Transverse colon (tissue), 4 donors: ENCODE results near the gene QKI. TPM values are rescaled to one million over a fixed set of nuclear protein-coding genes. Genes with fewer than 3 reads are reported as not detected.

ENCODE experiments used
- DNase-seq: peaks from one replicate; pipeline ENCODE4 v3.0.0-alpha.2; 2019
- H3K27ac ChIP-seq, 4 donors: fragments of 200-600 bp; sonication (generic); 2 replicates each; pipeline ENCODE4 v1.5.1; 2016 to 2018; ENCODE audit warnings: inconsistent platforms in 4 of 4
- H3K27me3 ChIP-seq: fragments of 200-600 bp; sonication (generic); 2 replicates; pipeline ENCODE4 v1.5.1; 2017; ENCODE audit warnings: inconsistent platforms
- H3K36me3 ChIP-seq, 4 donors: fragments of 200-600 bp; sonication (generic); 2 replicates each; pipeline ENCODE4 v1.5.1; 2017 to 2019; ENCODE audit warnings: inconsistent platforms in 4 of 4
- H3K4me1 ChIP-seq, 4 donors: fragments of 200-600 bp; sonication (generic); 2 replicates each; pipeline ENCODE4 v1.5.1; 2017 to 2020; ENCODE audit warnings: inconsistent platforms in 4 of 4
- H3K4me3 ChIP-seq, 4 donors: fragments of 200-600 bp; sonication (generic); 1 replicate in 1 of 4; 2 replicates in 3 of 4; pipeline versions ENCODE4 v1.5.1 to v1.6.1; 2017 to 2019; ENCODE audit warnings: inconsistent platforms in 4 of 4
- H3K9me3 ChIP-seq, 2 donors: fragments of 200-600 bp; sonication (generic); 2 replicates each; pipeline ENCODE4 v1.5.1; 2017 to 2019; ENCODE audit warnings: inconsistent platforms in 2 of 2
- CTCF ChIP-seq, 5 experiments: fragments of 200-600 bp in 3 of 5; fragments of 450-650 bp in 2 of 5; sonication (generic) in 3 of 5; IDR thresholded peaks; 1 replicate in 2 of 5; 2 replicates in 3 of 5; pipeline ENCODE4 v1.5.1; 2016 to 2017; ENCODE audit warnings: antibody characterized with exemption in 5 of 5, inconsistent platforms in 3 of 5, mild to moderate bottlenecking in 2 of 5, moderate library complexity in 1 of 5
- EP300 ChIP-seq: sonication (generic); formaldehyde crosslinking; IDR thresholded peaks from one replicate; pipeline ENCODE4 v1.6.1; 2017; ENCODE audit warnings: antibody characterized with exemption, low read depth
- POLR2A ChIP-seq: fragments of 450-650 bp; IDR thresholded peaks from one replicate; pipeline ENCODE4 v1.6.1; 2016; ENCODE audit warnings: antibody characterized with exemption, mild to moderate bottlenecking, moderate library complexity
- POLR2AphosphoS5 ChIP-seq, 3 donors: sonication (generic); formaldehyde crosslinking; IDR thresholded peaks; one replicate each; pipeline ENCODE4 v1.6.1; 2016; ENCODE audit warnings: antibody characterized with exemption in 3 of 3
- WGBS, 2 donors: methylation state at CpG; one replicate each; pipeline ENCODE4 v1.1.5; 2018; ENCODE audit warnings: low coverage in 1 of 2; 5-methylcytosine and 5-hydroxymethylcytosine counted together
- in situ Hi-C, 4 donors: fragments of 200-750 bp; cut with MboI; loops; one replicate each; pipeline versions ENCODE4 v1.15.0 to v1.15.1; 2017; ENCODE audit warnings: low sequenced_read_pairs in 3 of 4, low pct_ligation_motif_present in 1 of 4, low pct_unique_long_range_greater_than_20kb in 1 of 4
- intact Hi-C: fragments of 100-400 bp; cut with DNase I; formaldehyde crosslinking; loops from one replicate; pipeline ENCODE4 v1.15.1; 2023; ENCODE audit warnings: low total_unique reads
- total RNA-seq, 4 donors: library from RNA; depleted of rRNA; stranded (reverse); fragments of >200 nt; gene quantifications; one replicate each; pipeline ENCODE4 v1.1.0, GENCODE V29; 2016

Gene QKI
- total RNA-seq, 4 donors from 2014 or later: 8.4 to 41.8 (median 22.7) TPM

DNA sequence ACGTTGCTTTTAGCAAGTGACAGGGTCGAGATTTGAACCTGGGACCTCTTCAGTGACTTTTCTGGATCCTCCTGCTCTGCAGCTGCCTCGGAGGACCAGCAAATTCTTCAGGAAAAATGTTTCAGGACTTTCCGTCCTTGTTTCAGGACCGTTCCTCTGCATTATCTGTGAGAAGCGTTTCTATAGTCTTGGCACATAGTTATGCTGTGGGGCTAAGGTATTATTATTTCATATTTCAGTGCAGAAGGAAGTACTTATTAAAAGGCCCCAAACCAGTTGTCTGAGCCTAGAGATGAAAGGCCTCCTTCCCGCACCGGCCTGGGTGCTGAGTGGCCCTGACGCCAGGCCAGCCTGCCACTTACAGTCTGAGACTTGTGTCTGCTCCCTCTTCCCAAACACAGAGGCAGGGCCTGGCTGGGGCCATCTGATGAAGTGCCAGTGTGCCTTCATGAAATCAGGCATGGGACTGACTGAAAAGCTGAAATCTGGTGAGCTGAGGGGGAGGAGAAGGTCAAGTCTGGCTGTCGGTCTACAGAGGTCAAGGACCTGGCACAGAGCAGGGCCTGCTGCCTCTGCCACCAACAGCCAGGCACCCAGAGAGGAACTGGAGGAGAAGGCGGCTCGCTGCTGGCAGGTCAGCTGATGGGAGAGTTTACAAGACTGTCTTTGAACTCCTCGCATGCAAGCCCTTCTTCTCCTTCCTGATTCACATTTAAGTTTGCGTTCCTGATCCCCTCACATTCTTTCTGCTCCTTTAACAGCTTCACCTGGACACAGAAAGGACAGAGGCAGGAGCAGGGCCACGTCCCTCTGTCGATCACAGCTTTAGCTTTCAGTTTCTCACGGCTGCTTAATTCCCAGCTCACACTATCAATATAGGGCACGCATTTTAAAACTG is 8.9 kb upstream of the QKI start:
- H3K27me3 ChIP-seq: peaks cover 17% of the 10 kb centered on the region
- H3K36me3 ChIP-seq: no peaks in the 10 kb centered on the region
- peak overlapping the region; percentile 63 to 78 (median 70) for H3K27ac ChIP-seq
- TF ChIP-seq EP300 (no peak), POLR2AphosphoS5 (IDR thresholded peaks at IDR 0.05) (peak in 1 of 3 donors; percentile 32), POLR2A (peak; percentile 42), CTCF (IDR thresholded peaks at IDR 0.05) (no peak)
- peak; percentile 46 for DNase-seq
- in situ Hi-C loops: no loop called here
- no peaks in the 10 kb centered on the region for H3K9me3 ChIP-seq
- 52 to 62% methylated on average over 8 to 18 of the region's 18 CpGs for WGBS, 2 donors
- peaks cover 0 to 14% (median 5%) of the 10 kb centered on the region in 4 donors for H3K4me1 ChIP-seq
- H3K4me3 ChIP-seq: peak overlapping the region in 2 of 4 donors; percentile 4 to 7
- intact Hi-C loops: no loop called here

DNA sequence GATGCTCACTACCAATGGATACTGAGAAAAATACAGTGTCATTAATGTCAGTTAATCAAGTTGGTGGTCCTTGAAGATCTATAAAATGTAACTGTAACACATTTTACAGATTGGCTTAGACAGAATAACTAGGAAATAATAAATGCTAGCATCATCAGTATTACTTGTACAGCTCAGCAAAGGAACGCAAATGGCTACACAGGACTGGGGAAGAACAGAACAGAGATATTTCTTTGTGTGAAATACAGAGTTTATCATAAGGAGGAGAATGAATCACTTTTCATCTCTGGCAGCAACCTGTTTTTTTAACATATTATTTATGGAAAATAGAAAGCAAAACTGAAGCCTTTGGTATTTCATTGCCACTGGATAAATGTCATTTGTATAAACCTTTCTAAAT is 8.2 kb upstream of the QKI start:
- no peak for TF ChIP-seq CTCF (IDR thresholded peaks at IDR 0.05)
- TF ChIP-seq EP300: no peak
- TF ChIP-seq POLR2AphosphoS5 (IDR thresholded peaks at IDR 0.05): no peak
- TF ChIP-seq POLR2A: no peak
- intact Hi-C loops: no loop called here
- no peaks in the 10 kb centered on the region for H3K9me3 ChIP-seq
- H3K27ac ChIP-seq: peak overlapping the region; percentile 63 to 78 (median 70)
- in situ Hi-C loops: no loop called here
- H3K4me3 ChIP-seq: peak overlapping the region in 1 of 4 donors; percentile 4
- H3K36me3 ChIP-seq: no peaks in the 10 kb centered on the region
- H3K4me1 ChIP-seq: peaks cover 0 to 14% (median 5%) of the 10 kb centered on the region in 4 donors
- 71 to 79% methylated on average over 1 of the region's 1 CpG for WGBS, 2 donors
- H3K27me3 ChIP-seq: peaks cover 24% of the 10 kb centered on the region
- DNase-seq: no peak

DNA sequence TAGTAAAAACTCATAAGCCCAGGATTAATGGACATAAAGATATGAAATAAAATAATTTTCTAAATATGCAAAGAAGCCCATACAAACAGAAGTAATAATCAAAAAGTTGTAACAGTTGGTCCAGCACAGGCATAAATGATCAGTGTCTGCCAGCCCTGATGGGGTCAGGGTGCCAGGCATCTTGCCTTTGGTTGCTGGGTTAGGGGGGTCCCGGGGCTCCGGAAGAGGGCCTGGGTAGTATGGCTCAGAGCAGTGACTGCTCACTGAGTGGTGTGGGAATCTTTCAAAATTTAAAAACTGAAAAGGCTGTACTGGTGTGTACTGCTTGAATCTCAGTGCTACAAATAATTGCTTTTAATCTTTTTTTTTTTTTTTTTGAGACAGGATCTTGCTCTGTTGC is 7.7 kb upstream of the QKI start:
- intact Hi-C loops: no loop called here
- WGBS, 2 donors: 93 to 94% methylated on average over 2 of the region's 2 CpGs

More for the DNA sequence above, 7.7 kb upstream of the QKI start:
- TF ChIP-seq POLR2AphosphoS5 (IDR thresholded peaks at IDR 0.05) (no peak), EP300 (no peak), POLR2A (no peak), CTCF (IDR thresholded peaks at IDR 0.05) (no peak)
- DNase-seq: no peak
- peak overlapping the region; percentile 63 to 78 (median 70) for H3K27ac ChIP-seq
- H3K4me3 ChIP-seq: no peak overlapping the region
- in situ Hi-C loops: no loop called here
- peaks cover 27% of the 10 kb centered on the region for H3K27me3 ChIP-seq
- H3K9me3 ChIP-seq: no peaks in the 10 kb centered on the region
- no peaks in the 10 kb centered on the region for H3K36me3 ChIP-seq
- H3K4me1 ChIP-seq: peaks cover 0 to 14% (median 5%) of the 10 kb centered on the region in 4 donors
